Parathyroid adenoma (tissue), 2 donors: Measurements from ENCODE around the gene UBA6.

ENCODE experiments used
- H2AFZ ChIP-seq: fragments of 300-600 bp; sonication (generic); one replicate; pipeline ENCODE4 v1.7.0; 2017; ENCODE audit warnings: antibody characterized with exemption, mild to moderate bottlenecking
- H3K27ac ChIP-seq: fragments of 300-600 bp; sonication (generic); one replicate; pipeline ENCODE4 v1.7.0; 2017
- H3K27me3 ChIP-seq: fragments of 300-600 bp; sonication (generic); one replicate; pipeline ENCODE4 v1.7.0; 2017; ENCODE audit warnings: low read length; ENCODE audit not compliant: control insufficient read depth, insufficient read depth
- H3K36me3 ChIP-seq: fragments of 300-600 bp; sonication (generic); one replicate; pipeline ENCODE4 v1.7.0; 2017; ENCODE audit warnings: low read length; ENCODE audit not compliant: control insufficient read depth, insufficient read depth
- H3K4me1 ChIP-seq: fragments of 300-600 bp; sonication (generic); one replicate; pipeline ENCODE4 v1.7.0; 2017; ENCODE audit warnings: control low read depth
- H3K4me2 ChIP-seq: fragments of 300-600 bp; sonication (generic); one replicate; pipeline ENCODE4 v1.7.0; 2017; ENCODE audit warnings: low read length
- H3K4me3 ChIP-seq: fragments of 300-600 bp; sonication (generic); one replicate; pipeline ENCODE4 v1.7.0; 2017; ENCODE audit warnings: low read depth, low read length
- H3K79me2 ChIP-seq: fragments of 300-600 bp; sonication (generic); one replicate; pipeline ENCODE4 v1.7.0; 2017; ENCODE audit warnings: control low read depth
- H3K9ac ChIP-seq: fragments of 300-600 bp; sonication (generic); one replicate; pipeline ENCODE4 v1.7.0; 2017; ENCODE audit warnings: mild to moderate bottlenecking
- H3K9me3 ChIP-seq: fragments of 300-600 bp; sonication (generic); one replicate; pipeline ENCODE4 v1.7.0; 2017; ENCODE audit warnings: low read length; ENCODE audit not compliant: control insufficient read depth
- TF ChIP-seq, protein P1 (sequence below): fragments of 300-600 bp; sonication (generic); IDR thresholded peaks from one replicate; pipeline ENCODE4 v1.7.0; 2017; ENCODE audit warnings: antibody characterized with exemption, mild to moderate bottlenecking
- donor health status: primary hyperparathyroidism.

UBA6 gene

DNA sequence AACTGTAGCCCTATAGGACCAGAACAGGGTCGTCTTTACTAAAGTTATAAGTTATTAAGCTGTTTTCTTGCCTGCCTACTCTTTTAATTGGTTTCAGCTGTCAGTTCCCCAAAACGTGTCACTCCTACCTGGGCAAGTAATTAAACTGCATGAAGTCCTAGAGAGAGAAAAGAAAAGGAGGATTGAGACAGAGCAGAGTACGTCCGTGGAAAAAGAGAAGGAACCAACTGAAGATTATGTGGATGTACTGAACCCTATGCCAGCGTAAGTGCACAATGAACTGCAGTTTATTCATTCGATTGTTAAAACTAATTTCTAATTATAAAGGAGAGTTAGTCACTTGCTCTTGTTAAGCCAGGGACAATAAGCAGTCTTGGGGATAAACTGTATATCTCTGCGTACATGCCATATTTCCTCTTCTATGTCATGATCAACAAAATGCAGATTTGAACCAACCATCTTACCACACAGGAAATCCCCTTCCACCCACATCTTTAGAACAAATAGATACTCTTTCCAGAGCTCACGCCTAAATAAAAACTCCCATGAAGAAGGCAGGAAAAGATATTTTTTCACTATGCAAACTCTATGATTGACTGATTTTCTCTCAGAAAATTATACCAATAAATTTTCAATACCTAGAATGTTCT is 119.6 kb downstream of the UBA6 start:
- Histone ChIP-seq H3K4me2 (no peak overlapping the region), H3K27me3 (no peaks in the 10 kb centered on the region), H3K27ac (no peak overlapping the region), H2AFZ (no peak overlapping the region), H3K9ac (no peak overlapping the region), H3K9me3 (no peaks in the 10 kb centered on the region), H3K4me3 (no peak overlapping the region), H3K36me3 (no peaks in the 10 kb centered on the region), H3K79me2 (no peaks in the 10 kb centered on the region), H3K4me1 (no peaks in the 10 kb centered on the region)
- TF ChIP-seq, protein P1, sequence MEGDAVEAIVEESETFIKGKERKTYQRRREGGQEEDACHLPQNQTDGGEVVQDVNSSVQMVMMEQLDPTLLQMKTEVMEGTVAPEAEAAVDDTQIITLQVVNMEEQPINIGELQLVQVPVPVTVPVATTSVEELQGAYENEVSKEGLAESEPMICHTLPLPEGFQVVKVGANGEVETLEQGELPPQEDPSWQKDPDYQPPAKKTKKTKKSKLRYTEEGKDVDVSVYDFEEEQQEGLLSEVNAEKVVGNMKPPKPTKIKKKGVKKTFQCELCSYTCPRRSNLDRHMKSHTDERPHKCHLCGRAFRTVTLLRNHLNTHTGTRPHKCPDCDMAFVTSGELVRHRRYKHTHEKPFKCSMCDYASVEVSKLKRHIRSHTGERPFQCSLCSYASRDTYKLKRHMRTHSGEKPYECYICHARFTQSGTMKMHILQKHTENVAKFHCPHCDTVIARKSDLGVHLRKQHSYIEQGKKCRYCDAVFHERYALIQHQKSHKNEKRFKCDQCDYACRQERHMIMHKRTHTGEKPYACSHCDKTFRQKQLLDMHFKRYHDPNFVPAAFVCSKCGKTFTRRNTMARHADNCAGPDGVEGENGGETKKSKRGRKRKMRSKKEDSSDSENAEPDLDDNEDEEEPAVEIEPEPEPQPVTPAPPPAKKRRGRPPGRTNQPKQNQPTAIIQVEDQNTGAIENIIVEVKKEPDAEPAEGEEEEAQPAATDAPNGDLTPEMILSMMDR = no peak

DNA sequence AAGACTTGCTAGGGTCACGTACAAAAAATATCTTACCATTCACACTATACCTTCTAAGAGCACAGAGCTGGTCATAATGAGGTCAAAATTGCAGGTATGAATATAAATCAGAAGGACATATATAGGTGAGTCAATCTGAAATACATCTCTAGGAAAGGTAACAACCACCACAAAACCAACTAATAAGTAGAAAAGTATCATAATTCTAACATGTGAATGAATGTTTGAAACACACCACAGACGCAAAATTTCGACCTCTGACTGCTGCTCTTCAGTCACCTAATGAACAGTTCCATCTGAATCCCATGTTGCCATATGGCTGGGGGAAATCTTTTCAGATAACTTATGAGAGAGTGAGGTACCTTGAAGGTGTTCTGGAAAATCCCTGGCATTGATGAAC is 120.4 kb downstream of the UBA6 start:
- Histone ChIP-seq H2AFZ (no peak overlapping the region), H3K79me2 (no peaks in the 10 kb centered on the region), H3K36me3 (no peaks in the 10 kb centered on the region), H3K27ac (no peak overlapping the region), H3K9me3 (no peaks in the 10 kb centered on the region), H3K4me2 (no peak overlapping the region), H3K4me3 (no peak overlapping the region), H3K4me1 (no peaks in the 10 kb centered on the region), H3K27me3 (no peaks in the 10 kb centered on the region), H3K9ac (no peak overlapping the region)
- TF ChIP-seq, protein P1 = no peak

DNA sequence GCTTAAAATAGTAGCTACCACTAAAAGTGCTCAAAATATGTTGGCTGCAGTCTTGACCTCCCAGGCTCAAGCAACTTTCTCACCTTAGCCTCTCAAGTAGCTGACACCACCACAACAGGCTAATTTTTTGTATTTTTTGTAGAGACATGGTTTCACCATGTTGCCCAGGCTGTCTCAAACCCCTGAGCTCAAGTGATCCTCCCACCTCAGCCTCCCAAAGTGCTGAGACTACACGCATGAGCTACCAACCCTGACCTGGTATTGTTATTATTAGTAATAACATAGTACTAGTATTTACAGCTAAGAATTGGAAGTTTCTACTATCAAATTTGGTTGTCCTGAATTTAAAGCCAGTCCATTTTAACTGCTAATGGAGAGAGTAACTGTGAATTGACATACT is 124.4 kb downstream of the UBA6 start:
- no peak overlapping the region for H3K9ac ChIP-seq
- H3K4me3 ChIP-seq = no peak overlapping the region
- H2AFZ ChIP-seq = no peak overlapping the region
- H3K36me3 ChIP-seq = no peaks in the 10 kb centered on the region
- no peaks in the 10 kb centered on the region for H3K9me3 ChIP-seq
- no peak overlapping the region for H3K4me2 ChIP-seq
- no peaks in the 10 kb centered on the region for H3K79me2 ChIP-seq
- no peaks in the 10 kb centered on the region for H3K27me3 ChIP-seq
- TF ChIP-seq, protein P1 = no peak
- no peaks in the 10 kb centered on the region for H3K4me1 ChIP-seq
- no peak overlapping the region for H3K27ac ChIP-seq

DNA sequence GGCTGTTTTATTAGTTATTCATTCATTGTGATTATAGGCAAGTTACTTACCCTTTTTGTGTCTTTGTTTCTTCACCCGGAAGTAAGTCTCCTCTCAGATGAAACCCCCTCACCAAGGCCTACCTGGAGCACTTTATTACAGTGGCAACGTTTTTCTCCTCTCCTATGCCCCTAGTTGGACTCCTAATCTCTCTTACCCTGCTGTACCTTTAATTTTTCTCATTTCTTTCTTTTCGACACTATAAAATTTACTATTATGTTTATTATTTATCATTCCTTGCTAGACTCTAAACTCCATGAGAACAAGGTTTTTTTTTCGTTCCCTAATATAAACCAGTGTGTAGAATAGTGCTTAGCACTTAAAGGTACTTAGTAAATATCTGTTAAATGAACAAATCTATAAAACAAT is 124.9 kb downstream of the UBA6 start:
- no peak overlapping the region for H3K27ac ChIP-seq
- TF ChIP-seq, protein P1 = no peak
- H3K79me2 ChIP-seq = no peaks in the 10 kb centered on the region

More for the DNA sequence above, 124.9 kb downstream of the UBA6 start:
- Histone ChIP-seq H3K4me1 (no peaks in the 10 kb centered on the region), H3K9me3 (no peaks in the 10 kb centered on the region), H3K4me2 (peak overlapping the region; percentile 73), H3K9ac (no peak overlapping the region), H3K27me3 (no peaks in the 10 kb centered on the region), H2AFZ (peak overlapping the region; percentile 69), H3K36me3 (no peaks in the 10 kb centered on the region), H3K4me3 (no peak overlapping the region)
